HG03108 (cell line): ENCODE measurements around the gene CROCC2.

Experiments
- ATAC-seq: cut with Tn5 transposase; IDR thresholded peaks from one replicate; pipeline ENCODE4 v1.9.1; 2021; ENCODE audit warnings: moderate library complexity; ENCODE audit not compliant: unreplicated experiment

CROCC2 gene

GRCh38 chr2:240875228-240876034, 30.7 kb upstream of the CROCC2 start:
- ATAC-seq: no peak

DNA sequence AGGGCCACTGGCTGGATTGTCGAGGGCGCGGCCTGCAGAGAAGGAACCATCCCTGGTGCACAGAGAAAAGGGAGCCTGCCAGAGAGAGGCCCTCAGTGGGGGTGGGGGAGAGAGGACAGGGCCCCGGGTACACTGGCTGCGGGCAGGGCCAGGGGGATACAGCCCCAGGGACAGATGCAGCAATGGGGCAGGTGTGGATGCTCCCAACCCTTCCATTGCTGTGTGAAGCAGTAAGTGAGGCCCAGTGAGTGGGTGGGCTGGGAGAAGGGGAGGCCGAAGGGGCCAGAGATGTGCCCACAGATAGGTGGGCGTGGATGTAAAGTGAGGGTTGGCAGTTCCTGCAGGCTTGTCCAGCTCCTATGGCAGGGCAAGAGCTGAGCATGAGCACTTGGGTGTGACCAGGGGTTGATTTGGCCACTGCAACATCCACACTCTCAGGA, 30.1 kb upstream of the CROCC2 start:
- ATAC-seq: no peak

DNA sequence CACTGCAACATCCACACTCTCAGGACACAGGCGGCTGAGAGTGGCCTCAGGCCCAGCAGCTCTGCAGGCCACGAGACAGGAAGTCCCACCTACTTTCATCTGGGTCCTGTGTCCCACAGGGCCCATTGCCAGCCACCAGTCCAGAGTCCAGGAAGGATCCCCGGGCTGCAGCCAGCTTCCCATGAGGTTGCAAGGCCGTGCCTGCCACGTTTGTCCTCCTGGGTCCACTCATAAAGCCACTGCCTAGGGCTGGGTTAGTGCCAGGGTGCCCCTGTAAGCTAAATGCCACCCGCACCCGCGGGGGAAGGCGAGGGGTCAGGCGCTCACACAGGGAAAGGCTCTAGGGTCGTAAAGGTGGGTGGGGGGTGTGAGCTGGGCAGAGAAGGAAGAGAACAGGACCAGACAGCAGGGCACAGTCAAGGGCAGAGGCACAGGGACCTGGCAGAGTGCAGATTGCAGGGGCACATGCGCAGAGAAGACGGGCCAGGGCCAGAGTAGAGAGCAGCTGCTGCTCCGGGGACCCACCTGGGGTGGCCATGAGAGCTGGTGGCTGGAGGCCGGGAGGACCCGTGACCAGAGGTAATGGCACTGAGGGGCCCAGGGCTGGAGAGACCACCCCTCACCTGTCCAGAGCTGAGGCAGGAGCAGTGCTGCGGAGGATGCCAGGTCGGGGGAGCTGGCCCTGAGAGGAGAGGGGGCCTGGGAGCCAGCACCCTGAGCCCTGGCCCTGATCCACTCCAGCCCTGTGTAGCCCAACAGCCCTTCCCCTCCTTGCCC, 29.5 kb upstream of the CROCC2 start:
- ATAC-seq: no peak

DNA sequence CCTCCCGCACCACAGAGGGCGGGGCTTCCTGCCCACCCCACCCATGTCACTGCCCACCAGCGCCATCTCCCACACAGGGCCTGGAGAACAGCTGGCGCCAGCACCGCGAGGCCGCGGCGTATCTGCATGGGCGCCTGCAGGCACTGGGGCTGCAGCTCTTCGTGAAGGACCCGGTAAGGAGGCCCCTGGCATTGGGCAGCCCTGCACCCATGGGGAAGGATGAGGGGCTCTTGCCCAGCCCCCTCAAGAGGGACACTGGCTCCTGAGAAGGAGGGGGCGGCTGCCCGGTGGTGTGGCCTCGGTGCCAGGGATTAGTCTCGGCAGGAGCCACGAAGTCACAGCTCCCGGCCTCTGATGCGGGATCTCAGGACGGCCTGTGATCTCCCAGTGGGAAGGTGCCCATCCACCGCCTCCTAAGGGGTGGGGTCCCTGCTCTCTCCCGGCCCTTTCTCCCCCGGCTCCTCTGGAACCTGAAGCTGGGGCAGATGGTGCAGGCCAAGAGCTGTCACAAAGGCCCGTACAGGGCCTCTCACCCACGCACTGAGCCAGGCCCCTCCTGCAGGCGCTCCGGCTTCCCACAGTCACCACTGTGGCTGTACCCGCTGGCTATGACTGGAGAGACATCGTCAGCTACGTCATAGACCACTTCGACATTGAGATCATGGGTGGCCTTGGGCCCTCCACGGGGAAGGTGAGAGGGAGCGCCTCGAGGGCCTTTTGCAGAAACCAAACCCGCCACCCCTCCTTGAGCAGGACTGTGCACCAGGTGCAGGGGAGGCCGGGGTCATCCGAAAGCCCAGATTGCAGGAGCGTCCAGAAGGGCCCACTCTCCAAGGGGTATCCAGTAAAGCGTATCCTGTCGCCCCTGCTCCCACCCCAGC, 28.4 kb upstream of the CROCC2 start:
- ATAC-seq: no peak

GRCh38 chr2:240878341-240878936, 27.7 kb upstream of the CROCC2 start:
- ATAC-seq: no peak

GRCh38 chr2:240879105-240879504, 27.0 kb upstream of the CROCC2 start:
- no peak for ATAC-seq

DNA sequence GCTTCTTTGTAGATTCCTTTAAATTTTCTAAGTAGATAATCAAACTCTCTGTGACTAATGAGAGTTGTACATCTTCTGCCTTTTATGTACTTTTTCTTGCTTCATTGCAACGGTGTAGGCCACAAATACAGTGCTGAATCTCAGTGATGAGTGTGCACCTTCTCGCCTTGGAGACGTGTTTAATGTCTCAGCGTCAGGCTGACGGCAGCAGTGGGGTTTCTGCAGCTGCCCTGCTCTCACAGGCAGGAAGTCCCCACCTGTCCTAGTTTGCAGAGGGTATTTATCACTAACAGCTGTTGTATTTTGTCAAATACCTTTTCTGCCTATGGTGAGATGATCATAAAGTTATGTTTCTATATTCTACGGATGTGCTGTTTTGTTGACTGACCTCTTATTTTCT, 24.2 kb upstream of the CROCC2 start:
- no peak for ATAC-seq

DNA sequence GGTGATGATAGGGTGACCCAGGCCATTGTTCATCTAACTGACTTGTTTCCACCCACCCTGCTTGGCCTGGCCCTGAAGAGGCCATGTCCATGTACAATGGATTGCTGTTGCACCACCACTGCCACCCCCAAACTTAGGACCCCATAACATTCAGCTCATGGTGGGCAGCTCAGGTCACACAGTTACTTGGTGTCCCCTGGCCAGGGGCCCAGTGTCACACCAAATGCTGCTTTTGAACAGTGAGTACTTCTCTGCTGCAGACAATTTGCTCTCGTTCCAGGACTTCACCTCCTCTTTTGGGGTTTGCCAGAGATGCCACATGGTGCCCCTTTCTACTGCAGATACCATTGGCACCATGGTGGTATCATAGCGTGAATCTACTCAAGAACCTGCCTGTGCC, 21.9 kb upstream of the CROCC2 start:
- no peak for ATAC-seq

DNA sequence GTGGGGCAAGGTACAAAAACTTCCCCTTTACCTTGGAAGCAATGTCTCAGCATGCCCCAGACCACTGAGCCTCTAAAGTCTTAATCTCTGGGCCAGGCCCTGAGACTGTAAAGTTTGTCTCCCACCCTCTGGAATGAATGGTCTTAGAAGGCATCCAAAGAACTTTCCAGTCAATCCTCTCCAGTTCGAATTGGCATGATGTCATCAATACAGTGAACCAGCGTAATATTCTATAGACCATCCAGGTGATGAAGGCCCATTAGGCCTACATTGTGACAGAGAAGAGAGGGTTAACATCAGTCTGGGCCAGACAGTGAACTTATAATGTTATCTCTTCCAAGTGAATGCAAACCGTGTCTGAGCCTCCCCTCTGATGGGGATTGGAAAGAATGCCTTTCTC, 21.4 kb upstream of the CROCC2 start:
- no peak for ATAC-seq

DNA sequence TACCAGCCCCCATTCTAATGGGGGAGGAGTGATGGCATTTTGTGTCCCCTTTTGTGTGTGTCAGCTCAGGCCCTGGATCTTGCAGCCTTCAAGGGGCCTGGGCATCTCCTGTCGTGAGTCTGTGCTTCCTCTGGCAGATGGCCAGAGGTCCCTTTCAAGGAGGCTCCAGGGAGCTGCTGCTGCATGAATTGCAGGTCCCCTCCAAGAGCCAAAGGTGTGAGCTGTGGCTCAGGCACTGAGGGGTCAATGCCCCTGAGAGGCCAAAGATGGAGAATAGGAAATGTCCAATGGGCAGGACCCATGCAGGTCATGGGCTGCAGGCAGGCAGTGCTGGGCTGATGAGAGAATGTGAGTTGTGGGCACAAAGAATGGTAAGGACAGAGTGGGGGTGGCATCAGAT, 20.6 kb upstream of the CROCC2 start:
- ATAC-seq: no peak

DNA sequence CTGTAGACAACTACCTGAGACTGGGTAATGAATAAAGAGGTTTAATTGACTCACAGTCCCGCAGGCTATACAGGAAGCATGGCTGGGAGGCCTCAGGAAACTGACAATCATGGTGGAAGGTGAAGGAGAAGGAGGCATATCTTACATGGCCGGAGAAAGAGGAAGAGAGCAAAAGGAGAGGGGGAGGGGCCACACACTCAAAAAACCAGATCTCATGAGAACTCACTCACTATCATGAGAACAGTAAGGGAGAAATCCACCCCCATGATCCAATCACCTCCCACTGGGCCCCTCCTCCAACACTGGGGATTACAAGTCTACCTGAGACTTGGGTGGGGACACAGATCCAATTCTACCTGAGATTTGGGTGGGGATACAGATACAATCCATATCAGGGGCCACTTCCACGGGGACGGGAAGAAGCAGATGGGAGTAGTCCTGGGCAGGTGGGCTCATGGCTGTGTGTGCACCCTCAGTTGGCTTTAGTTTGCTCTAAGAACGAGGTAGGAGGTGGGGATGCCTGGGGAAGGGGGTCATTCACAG, 20.0 kb upstream of the CROCC2 start:
- no peak for ATAC-seq

DNA sequence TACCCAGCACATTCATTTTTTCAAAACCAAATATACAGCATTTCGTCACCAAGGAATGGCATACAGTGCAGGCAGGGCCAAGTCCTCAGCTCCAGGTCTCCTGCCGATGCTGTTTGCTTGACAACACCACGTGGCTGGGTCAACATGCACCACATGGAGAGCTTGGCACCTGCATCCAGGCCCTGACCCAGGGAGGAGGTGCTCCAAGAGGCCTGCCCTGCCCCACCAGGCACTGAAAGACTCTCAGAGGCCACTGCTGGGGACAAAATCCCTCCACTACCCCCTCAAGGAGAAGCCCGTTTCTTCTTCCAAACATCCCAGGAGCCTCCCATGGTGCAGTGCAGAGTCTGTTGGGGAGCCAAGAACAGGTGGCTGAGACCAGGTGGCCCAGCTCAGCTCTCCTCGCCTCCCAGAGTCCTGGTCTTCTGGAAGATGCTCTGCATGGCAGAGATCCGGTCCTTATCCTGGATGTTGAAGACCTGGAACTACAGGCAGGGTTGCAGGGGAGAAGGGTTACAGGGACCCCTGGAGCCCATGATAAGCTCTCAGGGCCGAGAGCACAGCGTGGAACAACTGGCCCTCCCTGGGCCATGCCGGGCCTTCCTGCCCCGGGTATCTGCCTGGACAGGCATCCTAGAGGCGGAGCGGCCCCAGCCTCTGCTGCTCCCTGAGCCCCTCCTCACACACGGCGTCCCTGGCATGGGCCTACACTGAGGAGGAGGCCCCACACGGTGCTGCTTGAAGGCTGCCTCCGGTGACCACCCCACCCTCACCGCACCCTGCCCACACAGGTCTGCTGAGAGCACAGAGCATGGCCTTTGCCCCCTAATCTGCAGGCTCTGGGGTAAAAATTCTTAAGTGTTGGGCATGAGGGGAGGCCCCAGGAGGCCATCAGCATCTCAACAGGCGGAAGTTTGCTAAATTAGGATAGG, 19.2 kb upstream of the CROCC2 start:
- no peak for ATAC-seq

- ATAC-seq: no peak
Observed at GRCh38 chr2:240887631-240888030, 18.5 kb upstream of the CROCC2 start.

DNA sequence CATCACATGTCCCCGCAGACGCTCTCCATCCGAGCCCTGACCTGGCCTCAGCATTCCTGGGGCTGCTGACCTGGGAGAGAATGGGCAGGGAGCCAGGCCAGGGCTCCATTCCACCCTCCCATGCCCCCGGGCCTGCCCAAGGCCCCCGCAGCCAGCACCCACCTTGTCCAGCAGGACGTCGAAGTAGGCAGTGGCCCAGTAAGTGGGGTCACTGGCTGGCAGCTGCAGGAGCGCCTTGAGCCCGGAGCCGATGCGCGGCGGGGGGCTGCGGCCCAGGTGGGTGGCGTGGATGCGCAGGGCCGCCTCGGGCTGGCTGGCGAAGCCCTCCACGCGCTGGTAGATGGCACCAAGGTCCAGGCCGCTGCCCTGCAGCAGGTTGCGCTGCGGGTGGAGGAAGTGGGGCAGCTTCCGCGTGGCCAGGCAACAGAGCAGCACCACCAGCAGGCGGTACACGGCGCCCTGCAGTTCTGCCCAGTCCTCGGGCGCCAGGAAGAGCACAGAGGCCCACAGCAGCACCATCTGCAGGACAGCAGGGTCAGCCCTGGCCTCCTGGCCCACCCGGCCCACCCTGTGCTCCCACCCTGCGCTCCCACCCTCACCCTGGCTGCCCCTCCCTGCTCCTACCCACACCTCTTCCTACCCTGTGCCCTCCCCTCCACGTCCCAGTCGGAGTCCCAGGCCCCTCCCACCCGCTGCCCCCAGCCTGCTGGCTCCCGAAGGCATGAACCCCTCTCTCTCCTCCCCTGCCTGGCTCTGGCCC, 17.8 kb upstream of the CROCC2 start:
- ATAC-seq: no peak

- ATAC-seq: no peak
Observed at GRCh38 chr2:240888890-240889573, 17.1 kb upstream of the CROCC2 start.

DNA sequence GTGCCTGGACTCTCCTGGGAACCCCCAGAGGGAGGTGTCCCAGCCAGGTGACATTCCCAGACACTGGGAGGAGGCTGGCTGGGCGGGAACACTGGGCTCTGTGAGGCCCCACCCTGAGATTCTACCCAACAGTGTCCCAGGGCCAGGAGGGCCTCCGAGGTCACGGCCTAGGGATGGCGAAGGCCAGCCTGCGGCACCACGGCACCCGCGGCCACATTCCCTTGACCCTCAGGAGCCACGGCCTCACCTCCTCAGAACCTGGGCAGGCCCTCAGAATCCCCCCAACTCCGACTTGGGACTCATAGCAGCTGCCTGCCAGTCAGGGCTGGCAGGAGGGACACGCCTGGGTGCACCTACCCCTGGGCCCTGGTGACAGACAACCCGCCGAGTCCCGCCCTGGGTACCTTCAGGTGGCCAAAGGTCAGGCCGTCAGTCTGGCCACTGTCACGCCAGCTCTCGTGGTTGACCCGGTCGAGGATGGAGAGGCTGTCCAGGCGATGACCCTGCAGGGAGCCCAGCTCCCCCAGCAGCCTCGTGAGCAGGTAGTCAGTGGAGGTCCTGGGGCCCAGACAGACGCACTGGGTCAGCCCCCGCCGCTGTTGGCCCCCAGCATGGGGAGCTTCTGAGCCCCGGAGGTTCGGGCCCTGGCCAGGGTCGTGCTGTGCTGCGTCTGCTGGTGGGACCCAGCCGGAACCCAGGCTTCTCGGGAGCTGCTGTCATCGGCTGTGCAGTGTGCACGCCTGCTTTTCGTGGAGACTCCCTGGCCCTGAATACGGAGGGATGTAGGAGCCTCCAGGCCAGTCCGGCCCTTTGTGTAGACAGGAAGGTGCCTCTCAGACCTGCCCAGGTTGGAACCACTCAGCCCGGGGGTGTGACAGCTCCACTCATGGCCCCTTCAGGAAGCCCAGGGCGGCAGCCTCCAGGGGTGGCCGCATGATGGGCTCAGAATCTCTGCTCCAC, 16.3 kb upstream of the CROCC2 start:
- no peak for ATAC-seq

- no peak for ATAC-seq
Observed at GRCh38 chr2:240890691-240891090, 15.4 kb upstream of the CROCC2 start.
